Body of pancreas (tissue), 4 donors: ENCODE data around the gene SBNO1. TPM values are rescaled to one million over a fixed set of nuclear protein-coding genes. Genes with fewer than 3 reads are reported as not detected.

Source experiments
- ATAC-seq: fragments of 150-250 bp; one replicate; pipeline ENCODE4 v1.9.1; 2016
- DNase-seq, 4 donors: peaks; one replicate each; pipeline ENCODE4 v3.0.0-alpha.2; 2019
- H3K27ac ChIP-seq, 4 donors: fragments of 200-600 bp; sonication (generic); 1 replicate in 3 of 4; 2 replicates in 1 of 4; pipeline versions ENCODE4 v1.5.1 to v1.6.1; 2016 to 2019; ENCODE audit warnings: mild to moderate bottlenecking in 1 of 4, mixed read lengths in 1 of 4, moderate library complexity in 1 of 4
- H3K27me3 ChIP-seq, 2 donors: fragments of 200-600 bp; sonication (generic); one replicate each; pipeline ENCODE4 v1.6.0; 2016; ENCODE audit warnings: mild to moderate bottlenecking in 1 of 2
- H3K36me3 ChIP-seq, 2 donors: fragments of 200-600 bp; sonication (generic); replicated peaks in 1 of 2; 2 replicates each; pipeline ENCODE4 v1.5.1; 2016; ENCODE audit warnings: low read depth in 2 of 2; ENCODE audit not compliant: insufficient read depth in 1 of 2
- H3K4me1 ChIP-seq: fragments of 200-600 bp; sonication (generic); one replicate; pipeline ENCODE4 v1.6.0; 2016
- H3K4me3 ChIP-seq, 2 donors: fragments of 200-600 bp; sonication (generic); 1 replicate in 1 of 2; 2 replicates in 1 of 2; pipeline ENCODE4 v1.5.1; 2016 to 2019
- H3K9me3 ChIP-seq, 3 donors: fragments of 200-600 bp; sonication (generic); 1 replicate in 2 of 3; 2 replicates in 1 of 3; pipeline ENCODE4 v1.5.1; 2016
- POLR2A ChIP-seq, 3 donors: fragments of 450-650 bp; IDR thresholded peaks; one replicate each; pipeline ENCODE4 v1.6.1; 2016; ENCODE audit warnings: antibody characterized with exemption in 3 of 3, mild to moderate bottlenecking in 2 of 3
- WGBS, 2 donors: methylation state at CpG; one replicate each; pipeline ENCODE4 v1.1.5; 2017; 5-methylcytosine and 5-hydroxymethylcytosine counted together
- intact Hi-C: fragments of 100-400 bp; cut with DNase I; formaldehyde crosslinking; loops from one replicate; pipeline ENCODE4 v1.15.1; 2023
- total RNA-seq, 2 donors: library from RNA; depleted of rRNA; stranded (reverse); fragments of >200 nt; gene quantifications; one replicate each; pipeline ENCODE4 v1.1.0, GENCODE V29; 2016
- TF ChIP-seq, protein P1 (sequence below), 7 experiments: fragments of 450-650 bp in 4 of 7; fragments of 200-600 bp in 3 of 7; sonication (generic) in 3 of 7; IDR thresholded peaks; one replicate each; pipeline ENCODE4 v1.5.1; 2016 to 2019; ENCODE audit warnings: antibody characterized with exemption in 7 of 7

The SBNO1 gene
- total RNA-seq, 2 donors from 2014 or later, result 11.4 to 11.9 TPM

DNA sequence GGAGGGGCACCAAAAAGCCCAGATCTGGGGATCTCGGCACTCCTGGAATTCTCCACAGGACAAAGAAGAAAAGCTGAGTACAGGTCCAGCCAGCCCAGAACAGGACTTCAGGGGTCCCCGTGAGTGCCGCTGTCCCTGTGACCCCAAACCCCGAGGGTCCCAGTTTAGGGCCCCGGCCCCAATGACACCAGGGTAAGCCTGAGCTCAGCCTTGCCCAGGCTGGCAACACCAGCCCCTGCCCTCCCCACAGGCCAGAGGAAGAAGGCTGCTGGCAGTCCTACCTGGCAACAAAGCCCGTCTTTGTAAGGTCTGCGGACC lies 94.8 kb downstream of the SBNO1 start:
- ATAC-seq (no peak), DNase-seq (peak in 1 of 4 donors; percentile 19)
- TF ChIP-seq, protein P1, sequence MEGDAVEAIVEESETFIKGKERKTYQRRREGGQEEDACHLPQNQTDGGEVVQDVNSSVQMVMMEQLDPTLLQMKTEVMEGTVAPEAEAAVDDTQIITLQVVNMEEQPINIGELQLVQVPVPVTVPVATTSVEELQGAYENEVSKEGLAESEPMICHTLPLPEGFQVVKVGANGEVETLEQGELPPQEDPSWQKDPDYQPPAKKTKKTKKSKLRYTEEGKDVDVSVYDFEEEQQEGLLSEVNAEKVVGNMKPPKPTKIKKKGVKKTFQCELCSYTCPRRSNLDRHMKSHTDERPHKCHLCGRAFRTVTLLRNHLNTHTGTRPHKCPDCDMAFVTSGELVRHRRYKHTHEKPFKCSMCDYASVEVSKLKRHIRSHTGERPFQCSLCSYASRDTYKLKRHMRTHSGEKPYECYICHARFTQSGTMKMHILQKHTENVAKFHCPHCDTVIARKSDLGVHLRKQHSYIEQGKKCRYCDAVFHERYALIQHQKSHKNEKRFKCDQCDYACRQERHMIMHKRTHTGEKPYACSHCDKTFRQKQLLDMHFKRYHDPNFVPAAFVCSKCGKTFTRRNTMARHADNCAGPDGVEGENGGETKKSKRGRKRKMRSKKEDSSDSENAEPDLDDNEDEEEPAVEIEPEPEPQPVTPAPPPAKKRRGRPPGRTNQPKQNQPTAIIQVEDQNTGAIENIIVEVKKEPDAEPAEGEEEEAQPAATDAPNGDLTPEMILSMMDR (IDR thresholded peaks at IDR 0.05), result no peak
- no peak for TF ChIP-seq POLR2A (IDR thresholded peaks at IDR 0.05)
- Histone ChIP-seq H3K4me3 (peak overlapping the region; percentile 1 to 23), H3K36me3 (no peaks in the 10 kb centered on the region), H3K27me3 (no peaks in the 10 kb centered on the region), H3K27ac (peak overlapping the region; percentile 26 to 88 (median 62)), H3K4me1 (peaks cover 36% of the 10 kb centered on the region), H3K9me3 (no peaks in the 10 kb centered on the region)
- WGBS, 2 donors, result 0 to 7% methylated on average over 2 to 7 of the region's 7 CpGs
- intact Hi-C loops, result loop anchor here (10.0 kb wide), 1 partner anchor 305 kb away; no protein-coding TSS in a partner anchor

GRCh38 chr12:123269395-123269892 lies 95.2 kb downstream of the SBNO1 start:
- H3K4me1 ChIP-seq, result peaks cover 36% of the 10 kb centered on the region
- H3K4me3 ChIP-seq, result peak overlapping the region in 1 of 2 donors; percentile 23
- DNase-seq (peak; percentile 56 to 73 (median 68)), ATAC-seq (peak; percentile 47)
- H3K36me3 ChIP-seq, result peaks cover 0 to 2% of the 10 kb centered on the region in 2 donors
- TF ChIP-seq, protein P1 (IDR thresholded peaks at IDR 0.05), result no peak
- peak in 1 of 3 donors; percentile 8 for TF ChIP-seq POLR2A (IDR thresholded peaks at IDR 0.05)
- no peaks in the 10 kb centered on the region for H3K27me3 ChIP-seq
- intact Hi-C loops, result loop anchor here (10.0 kb wide), 1 partner anchor 305 kb away; no protein-coding TSS in a partner anchor
- H3K9me3 ChIP-seq, result no peaks in the 10 kb centered on the region
- H3K27ac ChIP-seq, result peak overlapping the region; percentile 26 to 88 (median 62)
- 34 to 55% methylated on average over 5 to 28 of the region's 32 CpGs for WGBS, 2 donors

DNA sequence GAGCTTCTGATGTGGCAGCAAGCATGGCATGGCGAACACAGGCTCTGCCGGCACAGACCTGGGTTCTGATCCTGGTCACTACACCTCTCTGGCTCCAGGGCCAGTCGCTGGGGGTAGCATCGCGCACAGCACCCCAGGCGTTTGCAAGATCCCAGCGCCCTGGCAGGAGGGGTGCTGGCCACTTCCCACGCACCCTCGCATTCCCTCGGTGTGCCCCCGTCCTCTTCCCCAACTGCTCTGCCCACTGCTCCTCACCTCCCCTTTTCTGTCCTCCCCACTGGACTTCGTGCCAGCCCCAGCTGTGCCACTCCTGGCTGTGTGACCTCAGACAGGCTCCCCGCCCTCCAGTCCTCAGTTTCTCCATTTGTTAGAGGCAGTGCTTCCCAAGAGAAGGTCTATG lies 95.8 kb downstream of the SBNO1 start:
- Histone ChIP-seq H3K9me3 (no peaks in the 10 kb centered on the region), H3K27me3 (no peaks in the 10 kb centered on the region), H3K36me3 (peaks cover 0 to 3% of the 10 kb centered on the region in 2 donors), H3K4me1 (peaks cover 36% of the 10 kb centered on the region), H3K4me3 (no peak overlapping the region), H3K27ac (peak overlapping the region in 3 of 4 donors; percentile 26 to 88 (median 78))
- TF ChIP-seq, protein P1 (IDR thresholded peaks at IDR 0.05), result no peak
- TF ChIP-seq POLR2A (IDR thresholded peaks at IDR 0.05), result no peak
- intact Hi-C loops, result loop anchor here (10.0 kb wide), 1 partner anchor 306 kb away; no protein-coding TSS in a partner anchor
- ATAC-seq (no peak), DNase-seq (no peak)
- 78 to 83% methylated on average over 6 to 13 of the region's 13 CpGs for WGBS, 2 donors

GRCh38 chr12:123267991-123268843 lies 96.4 kb downstream of the SBNO1 start:
- Histone ChIP-seq H3K4me1 (peaks cover 36% of the 10 kb centered on the region), H3K4me3 (no peak overlapping the region), H3K27me3 (no peaks in the 10 kb centered on the region), H3K27ac (peak overlapping the region in 3 of 4 donors; percentile 26 to 88 (median 78)), H3K9me3 (no peaks in the 10 kb centered on the region), H3K36me3 (peaks cover 0 to 3% of the 10 kb centered on the region in 2 donors)
- intact Hi-C loops, result loop anchor here (10.0 kb wide), 1 partner anchor 307 kb away; no protein-coding TSS in a partner anchor
- no peak for ATAC-seq
- WGBS, 2 donors, result 64 to 75% methylated on average over 20 to 36 of the region's 36 CpGs
- TF ChIP-seq POLR2A (IDR thresholded peaks at IDR 0.05), result no peak
- TF ChIP-seq, protein P1 (IDR thresholded peaks at IDR 0.05), result no peak
- DNase-seq, result peak in 3 of 4 donors; percentile 36 to 44 (median 42)
